OCI-LY7 (cell line): Measurements from ENCODE around the gene SERPINE1.

Experiments
- CTCF ChIP-seq: fragments of 200-600 bp; sonication (generic); conservative IDR thresholded peaks from 2 replicates; pipeline ENCODE4 v1.5.1; 2014; ENCODE audit warnings: mild to moderate bottlenecking, antibody characterized with exemption, low read length, moderate library complexity, mixed read lengths
- EZH2phosphoT487 ChIP-seq: fragments of 200-600 bp; sonication (generic); IDR thresholded peaks from 2 replicates; pipeline ENCODE4 v1.6.1; 2018; ENCODE audit warnings: low read depth, borderline replicate concordance, mild to moderate bottlenecking, mixed run types, antibody characterized with exemption, low read length, moderate library complexity, mixed read lengths

- no peak for TF ChIP-seq EZH2phosphoT487
- TF ChIP-seq CTCF, result no peak
Observed at GRCh38 chr7:101114492-101114891, 12.4 kb upstream of the SERPINE1 start.
